G401 (cell line): ENCODE results near the gene CATSPERD. TPM values are rescaled to one million over a fixed set of nuclear protein-coding genes. Genes with fewer than 3 reads are reported as not detected.
"Not testable (repeated sequence)": the region's sequence is repeated elsewhere in the genome, so short reads cannot be mapped to it uniquely, and the experiment has no call there.

ENCODE experiments used
- DNase-seq: peaks from one replicate; pipeline ENCODE4 v3.0.0-alpha.2; 2015; ENCODE audit warnings: low spot score
- in situ Hi-C: cut with HindIII; loops from 2 replicates; pipeline ENCODE4 v1.10.0; 2016; ENCODE audit warnings: low sequenced_read_pairs, mixed read lengths
- total RNA-seq: library from RNA; depleted of rRNA; stranded (reverse); fragments of >200 nt; shearing (Covaris generic); gene quantifications from 2 replicates; pipeline ENCODE4 v1.2.3, GENCODE V29; 2014

CATSPERD gene
- total RNA-seq, 1 experiment from 2014 or later: not detected

DNA sequence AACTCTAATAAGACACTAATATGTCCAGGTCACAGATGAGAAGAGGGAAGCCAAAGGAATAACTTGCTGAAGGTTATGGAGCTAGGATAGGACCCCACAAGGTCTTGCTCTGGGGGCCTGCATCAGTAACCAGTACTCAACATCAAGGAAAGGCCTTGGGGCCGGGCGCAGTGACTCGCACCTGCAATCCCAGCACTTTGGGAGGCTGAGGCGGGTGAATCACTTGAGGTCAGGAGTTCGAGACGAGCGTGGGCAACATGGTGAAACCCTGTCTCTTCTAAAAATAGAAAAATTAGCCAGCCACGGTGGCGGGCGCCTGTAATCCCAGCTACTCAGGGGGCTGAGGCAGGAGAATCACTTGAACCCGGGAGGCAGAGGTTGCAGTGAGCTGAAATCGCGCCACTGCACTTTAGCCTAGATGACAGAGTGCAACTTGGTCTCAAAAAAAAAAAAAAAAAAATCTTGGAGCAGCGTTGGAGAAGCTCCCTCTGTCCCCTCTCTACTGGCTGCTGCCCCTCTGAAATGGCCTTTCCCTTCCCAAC lies 2.3 kb upstream of the CATSPERD start:
- no peak for DNase-seq
- in situ Hi-C loops: no loop called here

- in situ Hi-C loops: no loop called here
- DNase-seq: no peak
Observed at GRCh38 chr19:5718579-5719273, 1.7 kb upstream of the CATSPERD start.

DNA sequence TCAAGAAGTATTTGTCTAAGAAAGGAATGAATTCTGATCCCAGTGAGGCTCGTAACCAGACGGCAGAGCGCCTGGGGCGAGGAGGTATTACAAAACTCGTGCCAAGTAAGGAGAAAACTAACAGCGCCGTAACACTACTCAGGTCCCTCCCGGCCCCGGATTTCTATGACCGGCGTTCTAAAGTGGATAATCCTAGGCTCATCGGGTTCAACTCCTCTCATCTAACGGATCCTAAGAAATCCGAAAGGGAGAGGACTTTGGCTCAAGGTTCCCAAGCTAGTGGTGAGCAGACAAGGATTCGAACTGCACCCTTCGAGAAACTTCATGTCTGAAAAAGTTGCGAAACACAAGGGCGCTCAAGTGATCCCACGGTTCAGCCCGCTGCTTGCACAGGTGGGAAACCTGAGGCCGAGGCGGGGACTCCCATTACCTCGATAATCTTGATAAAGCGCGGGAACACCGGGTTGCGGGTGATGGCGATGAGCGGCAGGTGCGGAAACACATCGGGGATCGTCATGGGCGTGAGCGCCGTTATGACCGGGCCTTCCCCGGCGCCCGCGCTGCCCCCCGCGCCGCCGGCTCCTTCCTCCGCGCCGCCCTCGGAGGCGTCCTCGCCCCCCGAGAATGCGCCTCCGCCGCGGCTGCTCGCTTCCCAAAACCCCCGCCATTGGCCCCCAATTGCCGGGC lies 1.0 kb upstream of the CATSPERD start:
- no peak for DNase-seq
- in situ Hi-C loops: no loop called here

GRCh38 chr19:5727453-5728050 lies 7.1 kb downstream of the CATSPERD start:
- in situ Hi-C loops: no loop called here
- no peak for DNase-seq

- DNase-seq, in situ Hi-C loops: not testable (repeated sequence)
Observed at GRCh38 chr19:5733172-5733571, 12.7 kb downstream of the CATSPERD start.

DNA sequence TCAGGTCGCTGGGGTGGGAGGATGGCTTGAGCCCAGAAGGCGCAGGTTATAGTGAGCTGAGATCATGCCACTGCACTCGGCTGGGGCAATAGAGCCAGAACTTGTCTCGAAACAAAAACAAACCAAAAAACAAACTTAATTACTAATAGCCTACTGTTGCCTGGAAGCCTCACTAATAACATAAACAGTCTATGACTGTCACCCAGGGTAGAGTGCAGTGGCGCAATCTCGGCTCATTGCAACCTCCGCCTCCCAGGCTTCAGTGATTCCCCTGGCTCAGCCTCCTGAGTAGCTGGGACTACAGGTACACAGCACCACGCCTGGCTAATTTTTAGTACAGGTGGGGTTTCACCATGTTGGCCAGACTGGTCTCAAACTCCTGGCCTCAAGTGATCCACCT lies 18.0 kb downstream of the CATSPERD start:
- DNase-seq: no peak
- in situ Hi-C loops: no loop called here

DNA sequence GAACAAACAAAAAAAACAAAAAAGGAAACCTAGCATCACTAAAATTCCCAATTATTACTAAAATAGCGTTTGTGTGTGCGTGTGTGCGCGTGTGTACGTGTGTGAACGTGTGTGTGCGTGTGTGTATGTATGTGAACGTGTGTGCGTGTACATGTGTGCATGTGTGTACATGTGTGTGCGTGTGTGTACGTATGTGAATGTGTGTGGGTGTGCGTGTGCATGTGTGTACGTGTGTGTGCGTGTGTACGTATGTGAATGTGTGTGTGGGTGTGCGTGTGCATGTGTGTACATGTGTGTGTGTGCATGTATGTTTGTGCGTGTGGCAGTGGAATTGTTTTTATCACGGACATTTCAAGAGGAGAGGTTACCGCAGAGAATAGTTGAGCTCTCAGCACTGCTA lies 21.6 kb downstream of the CATSPERD start:
- DNase-seq: no peak
- in situ Hi-C loops: no loop called here

- no peak for DNase-seq
- in situ Hi-C loops: no loop called here
Observed at GRCh38 chr19:5743630-5744029, 23.2 kb downstream of the CATSPERD start.

GRCh38 chr19:5744999-5745398 lies 24.6 kb downstream of the CATSPERD start:
- in situ Hi-C loops, DNase-seq: not testable (repeated sequence)

GRCh38 chr19:5748920-5749319 lies 28.5 kb downstream of the CATSPERD start:
- in situ Hi-C loops, DNase-seq: not testable (repeated sequence)

- in situ Hi-C loops: no loop called here
- DNase-seq: no peak
Observed at GRCh38 chr19:5749505-5749904, 29.1 kb downstream of the CATSPERD start.

GRCh38 chr19:5751709-5752108 lies 31.3 kb downstream of the CATSPERD start:
- in situ Hi-C loops: no loop called here
- no peak for DNase-seq

DNA sequence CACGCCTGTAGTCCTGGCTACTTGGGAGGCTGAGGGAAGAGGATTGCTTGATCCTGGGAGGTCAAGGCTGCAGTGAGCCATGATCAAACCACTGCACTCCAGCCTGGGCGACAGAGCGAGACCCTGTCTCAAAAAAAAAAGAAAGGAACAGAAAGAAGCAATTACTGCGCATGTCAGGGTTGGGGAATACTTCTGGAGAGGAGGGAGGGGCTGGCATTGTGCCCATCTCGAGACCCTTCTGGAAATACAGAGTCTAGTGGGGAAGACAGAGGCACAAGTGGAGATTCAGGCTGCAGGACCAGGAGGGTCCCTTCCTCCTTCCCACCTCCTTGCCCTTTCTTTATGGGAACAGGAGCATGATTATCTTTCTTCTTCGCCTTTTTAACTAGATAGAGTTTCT lies 33.3 kb downstream of the CATSPERD start:
- no peak for DNase-seq
- in situ Hi-C loops: no loop called here

- in situ Hi-C loops: no loop called here
Observed at GRCh38 chr19:5762608-5763217, 42.3 kb downstream of the CATSPERD start.

GRCh38 chr19:5765220-5765619 lies 44.8 kb downstream of the CATSPERD start:
- DNase-seq: no peak
- in situ Hi-C loops: no loop called here

More at GRCh38 chr19:5762608-5763217, 42.3 kb downstream of the CATSPERD start:
- DNase-seq: no peak

GRCh38 chr19:5767949-5768348 lies 47.5 kb downstream of the CATSPERD start:
- DNase-seq: no peak
- in situ Hi-C loops: no loop called here

DNA sequence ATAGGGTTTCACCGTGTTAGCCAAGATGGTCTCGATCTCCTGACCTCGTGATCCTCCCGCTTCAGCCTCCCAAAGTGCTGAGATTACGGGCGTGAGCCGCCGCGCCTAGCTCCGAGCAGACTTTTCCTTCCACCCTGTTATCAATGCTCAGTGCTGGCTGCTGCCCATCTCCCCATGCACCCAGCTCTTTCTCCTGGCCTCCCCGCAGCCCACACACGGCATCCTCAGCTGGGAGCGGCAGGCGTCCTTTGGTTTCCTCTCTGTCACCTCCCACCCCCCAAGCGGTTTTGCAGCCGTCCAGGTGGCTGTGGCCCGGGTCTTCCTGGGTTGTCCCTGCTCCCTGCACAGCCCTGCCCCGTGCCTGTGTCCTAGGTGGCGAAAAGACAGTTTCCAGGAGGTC lies 52.0 kb downstream of the CATSPERD start:
- in situ Hi-C loops: no loop called here

DNA sequence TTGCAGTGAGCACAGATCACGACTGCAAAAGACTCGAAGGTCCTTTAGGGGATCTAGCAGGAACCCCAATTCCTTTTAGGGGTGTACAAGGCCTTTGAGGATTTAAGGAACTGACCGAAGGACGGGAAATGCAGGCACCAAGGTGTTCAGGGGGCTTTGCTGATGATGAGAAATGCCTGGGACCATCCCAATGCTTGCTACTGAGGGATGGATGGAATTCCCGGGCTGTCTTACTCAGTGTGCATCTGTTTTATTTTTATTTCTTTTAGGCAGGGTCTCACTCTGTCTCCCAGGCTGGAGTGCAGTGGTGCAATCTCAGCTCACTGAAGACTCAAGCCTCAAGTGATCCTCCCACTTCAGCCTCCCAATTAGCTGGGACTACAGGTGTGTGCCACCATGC lies 52.8 kb downstream of the CATSPERD start:
- in situ Hi-C loops: no loop called here
- DNase-seq: no peak

More for the DNA sequence above, 52.0 kb downstream of the CATSPERD start:
- DNase-seq: no peak

DNA sequence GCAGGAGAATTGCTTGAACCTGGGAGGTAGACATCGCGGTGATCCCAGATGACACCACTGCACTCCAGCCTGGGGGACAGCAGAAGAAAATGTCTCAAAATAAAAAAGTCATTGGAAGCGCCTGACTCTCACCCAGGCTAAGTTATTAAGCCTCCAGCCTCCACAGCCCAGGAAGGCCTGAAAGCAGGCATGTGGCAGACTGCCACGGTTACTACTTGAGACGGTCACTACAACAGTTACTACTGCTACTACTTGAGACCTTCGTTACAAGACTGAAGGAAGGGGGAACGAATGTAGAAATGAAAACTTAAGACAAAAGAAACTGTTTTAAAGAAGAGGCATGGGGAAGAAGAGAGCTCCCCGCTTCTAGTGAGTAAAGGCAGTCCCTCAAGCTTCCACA lies 54.5 kb downstream of the CATSPERD start:
- DNase-seq: no peak
- in situ Hi-C loops: no loop called here
